Heart left ventricle (tissue), 16 donors: ENCODE measurements around the gene FZD2. TPM values are rescaled to one million over a fixed set of nuclear protein-coding genes. Genes with fewer than 3 reads are reported as not detected.

Experiments
- ATAC-seq, 4 donors: fragments of 200-7000 bp; cut with Tn5 transposase; one replicate each; pipeline ENCODE4 v1.9.1; 2020 to 2022; ENCODE audit warnings: moderate library complexity in 4 of 4, mild to moderate bottlenecking in 3 of 4, moderate number of reproducible peaks in 1 of 4
- DNase-seq, 5 donors: peaks; one replicate each; pipeline ENCODE4 v3.0.0-alpha.2; 2020
- H3K27ac ChIP-seq, 12 donors: fragments of 200-600 bp; sonication (generic) in 4 of 12; one replicate each; pipeline versions ENCODE4 v1.5.0 to v1.8.0; 2016 to 2022; ENCODE audit warnings: mild to moderate bottlenecking in 2 of 12
- H3K27me3 ChIP-seq, 9 donors: fragments of 200-600 bp; sonication (generic) in 2 of 9; one replicate each; pipeline versions ENCODE4 v1.5.1 to v1.8.0; 2016 to 2022; ENCODE audit warnings: mild to moderate bottlenecking in 3 of 9
- H3K36me3 ChIP-seq, 9 donors: fragments of 200-600 bp; sonication (generic) in 2 of 9; one replicate each; pipeline versions ENCODE4 v1.5.0 to v1.8.0; 2018 to 2022; ENCODE audit warnings: mild to moderate bottlenecking in 2 of 9
- H3K4me1 ChIP-seq, 12 donors: fragments of 200-600 bp; sonication (generic) in 4 of 12; one replicate each; pipeline versions ENCODE4 v1.5.0 to v1.8.0; 2016 to 2022; ENCODE audit warnings: mild to moderate bottlenecking in 3 of 12
- H3K4me3 ChIP-seq, 12 donors: fragments of 200-600 bp; sonication (generic) in 4 of 12; one replicate each; pipeline versions ENCODE4 v1.5.0 to v1.8.0; 2017 to 2022; ENCODE audit warnings: mild to moderate bottlenecking in 9 of 12, moderate library complexity in 4 of 12
- H3K9me3 ChIP-seq, 12 donors: fragments of 200-600 bp; sonication (generic) in 4 of 12; one replicate each; pipeline versions ENCODE4 v1.5.0 to v1.8.0; 2016 to 2022; ENCODE audit warnings: mild to moderate bottlenecking in 1 of 12
- POLR2A ChIP-seq, 2 donors: fragments of 450-650 bp; IDR thresholded peaks; one replicate each; pipeline ENCODE4 v1.6.1; 2017; ENCODE audit warnings: antibody characterized with exemption in 2 of 2, mild to moderate bottlenecking in 2 of 2, moderate library complexity in 2 of 2
- WGBS, 4 donors: extraction: QIAGEN DNeasy Blood & Tissue Kit in 2 of 4; methylation state at CpG; one replicate each; pipeline versions ENCODE4 v1.1.5 to v1.1.7; 2013 to 2018; 5-methylcytosine and 5-hydroxymethylcytosine counted together
- intact Hi-C, 10 donors: fragments of 100-400 bp; cut with DNase I; formaldehyde crosslinking; loops; one replicate each; pipeline versions ENCODE4 v1.11.1 to v1.14.2; 2022
- polyA plus RNA-seq, 2 donors: library from polyadenylated mRNA; stranded (reverse); fragments of 200-250 nt; gene quantifications; one replicate each; pipeline ENCODE4 v1.2.3, GENCODE V29; 2013
- total RNA-seq, 9 donors: library from RNA; depleted of rRNA in 2 of 9; stranded (reverse); fragments of >200 nt in 2 of 9; fragmentation: NEBNext Ultra II Directional in 3 of 9; extraction: Animal tissue kit (Norgen Biotek cat#: 25700) in 3 of 9; gene quantifications; one replicate each; pipeline versions ENCODE4 v1.1.0 to v1.2.4, GENCODE V29; 2016 to 2023
- TF ChIP-seq, protein P1 (sequence below), 12 donors: fragments of 200-600 bp; sonication (generic) in 4 of 12; IDR thresholded peaks; one replicate each; pipeline versions ENCODE4 v1.5.0 to v1.8.0; 2018 to 2022; ENCODE audit warnings: antibody characterized with exemption in 12 of 12, mild to moderate bottlenecking in 5 of 12
- donor health status: ischemic (EF 13 %, LVEDD 7.1; RV severe dilation, severe dysfunction).
- donor health status: healthy with polysubstance abuse.
- donor health status: DM: no; HTN: yes; CAD: no.
- donor health status: DM: no; HTN: no; CAD: no.
- donor health status: ischemic (EF 25% LVEDD 6.9; RV normal size, moderate dysfunction).
- donor health status: ischemic (EF 25% LVEDD 5.7; RV mildly dilated, moderate dysfunction).
- donor health status: healthy.
- donor health status: DM: yes; HTN: yes; CAD: no.
- donor health status: ischemic (EF 35%, LVEDD 5.7; RV mildly dilated, moderate dysfunction).
- donor health status: nonischemic (EF 11% LVEDD 7.7; RV severe dilation, severe dysfunction).
- donor health status: DM: yes; HTN: yes; CAD: no.
- donor health status: PGD.
- donor health status: ischemic (EF 29% LVEDD 5.4; RV normal size, mild dysfunction).
- donor health status: nonischemic (EF 23%, LVEDD 6.1; RV moderate dilation, normal function).

FZD2 gene
- total and polyA plus RNA-seq, 11 donors, result 1.6 to 8.1 (median 3.9) TPM

DNA sequence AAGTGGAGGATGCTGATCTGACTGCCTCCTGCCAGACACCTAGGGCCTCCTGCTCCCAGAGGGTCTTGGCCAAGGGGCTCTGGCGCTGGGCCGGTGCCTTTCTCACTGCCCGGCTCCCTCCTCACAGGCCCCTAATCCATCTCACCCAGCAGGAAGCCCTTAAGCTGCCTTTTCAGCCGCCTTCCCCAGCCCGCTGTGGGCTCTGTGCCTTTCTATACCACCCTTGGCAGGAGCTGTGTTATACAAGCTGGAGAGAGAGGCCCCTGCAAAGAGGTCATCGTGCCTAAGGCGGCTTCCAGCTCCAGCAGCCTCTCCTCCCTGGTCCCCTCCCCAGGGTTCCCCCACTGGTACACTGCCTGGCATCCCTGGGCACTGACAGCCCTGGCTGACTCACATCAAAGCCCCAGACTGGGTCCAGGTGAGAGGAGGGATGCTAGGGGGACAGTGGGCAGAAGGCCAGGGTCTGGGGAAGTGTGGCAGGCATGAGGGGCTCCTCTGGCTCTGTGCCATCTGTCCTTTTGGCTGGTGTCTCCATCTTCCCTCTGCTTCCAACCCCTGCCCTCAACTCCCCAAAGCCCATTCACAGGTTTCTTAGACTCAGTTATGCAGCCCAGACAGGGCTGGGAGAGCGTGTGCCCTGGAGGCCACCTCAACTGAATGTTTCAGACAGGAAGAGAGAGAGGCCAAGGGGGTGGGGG lies 15.3 kb upstream of the FZD2 start:
- Histone ChIP-seq H3K4me1 (peaks cover 0 to 21% (median 0%) of the 10 kb centered on the region in 12 donors), H3K27ac (no peak overlapping the region), H3K4me3 (no peak overlapping the region), H3K27me3 (peaks cover 0 to 17% (median 3%) of the 10 kb centered on the region in 9 donors), H3K9me3 (no peaks in the 10 kb centered on the region), H3K36me3 (no peaks in the 10 kb centered on the region)
- intact Hi-C loops, result no loop called here
- no peak for ATAC-seq
- no peak for TF ChIP-seq POLR2A (IDR thresholded peaks at IDR 0.05)
- TF ChIP-seq, protein P1, sequence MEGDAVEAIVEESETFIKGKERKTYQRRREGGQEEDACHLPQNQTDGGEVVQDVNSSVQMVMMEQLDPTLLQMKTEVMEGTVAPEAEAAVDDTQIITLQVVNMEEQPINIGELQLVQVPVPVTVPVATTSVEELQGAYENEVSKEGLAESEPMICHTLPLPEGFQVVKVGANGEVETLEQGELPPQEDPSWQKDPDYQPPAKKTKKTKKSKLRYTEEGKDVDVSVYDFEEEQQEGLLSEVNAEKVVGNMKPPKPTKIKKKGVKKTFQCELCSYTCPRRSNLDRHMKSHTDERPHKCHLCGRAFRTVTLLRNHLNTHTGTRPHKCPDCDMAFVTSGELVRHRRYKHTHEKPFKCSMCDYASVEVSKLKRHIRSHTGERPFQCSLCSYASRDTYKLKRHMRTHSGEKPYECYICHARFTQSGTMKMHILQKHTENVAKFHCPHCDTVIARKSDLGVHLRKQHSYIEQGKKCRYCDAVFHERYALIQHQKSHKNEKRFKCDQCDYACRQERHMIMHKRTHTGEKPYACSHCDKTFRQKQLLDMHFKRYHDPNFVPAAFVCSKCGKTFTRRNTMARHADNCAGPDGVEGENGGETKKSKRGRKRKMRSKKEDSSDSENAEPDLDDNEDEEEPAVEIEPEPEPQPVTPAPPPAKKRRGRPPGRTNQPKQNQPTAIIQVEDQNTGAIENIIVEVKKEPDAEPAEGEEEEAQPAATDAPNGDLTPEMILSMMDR (IDR thresholded peaks at IDR 0.05), result no peak
- WGBS, 4 donors, result 50 to 62% (median 57%) methylated on average over 8 of the region's 8 CpGs
- DNase-seq, result no peak

DNA sequence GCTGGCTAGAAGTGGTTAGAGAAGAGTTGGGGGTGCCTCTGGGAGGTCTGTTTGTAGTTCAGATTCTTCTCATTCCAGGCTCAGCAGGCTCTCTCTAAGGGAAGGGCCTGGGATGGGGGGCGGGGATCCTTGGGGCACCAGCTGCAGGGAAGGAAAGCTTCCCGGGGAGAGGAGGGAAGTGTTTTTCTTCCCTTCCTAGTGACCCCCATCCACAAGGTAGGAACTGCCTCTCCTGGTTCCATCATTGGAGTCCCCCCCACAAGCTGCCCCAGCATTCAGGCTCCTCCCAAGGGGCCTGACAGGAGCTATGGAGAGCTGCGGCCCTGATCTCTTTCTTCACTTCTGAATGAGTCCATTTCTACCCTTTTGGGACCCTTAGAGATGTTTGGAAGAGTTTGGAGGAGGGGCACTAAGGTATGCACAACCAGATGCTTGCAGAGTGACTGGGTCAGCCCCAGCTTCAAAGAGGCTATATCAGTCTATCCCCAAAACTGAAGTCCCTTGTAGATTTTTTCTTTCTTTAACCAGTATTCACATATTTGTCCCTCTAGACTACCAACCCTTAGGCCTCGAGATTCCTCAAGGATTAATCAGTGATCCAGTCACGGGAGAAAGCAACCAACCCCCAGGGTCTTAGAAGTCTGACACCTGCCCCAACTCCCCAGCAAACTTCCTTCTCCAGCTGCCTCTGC lies 13.9 kb upstream of the FZD2 start:
- Histone ChIP-seq H3K27ac (no peak overlapping the region), H3K36me3 (no peaks in the 10 kb centered on the region), H3K27me3 (peaks cover 0 to 17% (median 3%) of the 10 kb centered on the region in 9 donors), H3K9me3 (no peaks in the 10 kb centered on the region), H3K4me3 (no peak overlapping the region), H3K4me1 (peaks cover 0 to 29% (median 0%) of the 10 kb centered on the region in 12 donors)
- intact Hi-C loops, result no loop called here
- WGBS, 4 donors, result 51 to 70% (median 62%) methylated on average over 5 of the region's 5 CpGs
- TF ChIP-seq, protein P1 (IDR thresholded peaks at IDR 0.05), result no peak
- TF ChIP-seq POLR2A (IDR thresholded peaks at IDR 0.05), result no peak
- DNase-seq (no peak), ATAC-seq (no peak)

DNA sequence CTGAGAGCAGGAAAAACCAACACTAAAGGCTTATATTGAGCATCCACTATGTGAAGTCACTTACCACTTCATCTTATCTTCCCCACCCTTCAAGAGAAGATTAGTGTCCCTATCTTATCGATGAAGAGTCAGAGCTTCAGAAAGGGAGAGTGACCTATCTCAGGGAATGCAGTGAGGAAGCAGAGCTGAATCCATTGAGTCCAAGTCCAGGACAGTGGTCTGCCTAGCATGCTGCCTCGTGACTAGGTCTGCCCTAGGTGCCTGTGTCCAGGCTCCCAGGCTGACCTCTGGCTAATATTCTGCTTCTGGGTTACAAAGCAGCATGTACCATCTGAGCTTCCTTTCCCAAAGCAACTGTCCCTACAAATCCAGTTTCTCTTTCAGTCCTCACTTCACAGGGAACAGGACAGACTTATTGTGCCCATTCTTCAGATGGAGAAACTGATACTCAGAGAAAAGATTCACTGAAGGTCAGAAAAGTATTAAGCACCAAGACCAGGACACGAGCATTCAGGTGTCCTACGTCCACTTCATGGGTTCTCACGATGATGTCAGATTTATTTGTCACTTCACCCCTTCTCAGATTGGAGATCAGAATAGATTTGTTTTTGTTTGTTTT lies 13.3 kb upstream of the FZD2 start:
- H3K9me3 ChIP-seq, result no peaks in the 10 kb centered on the region
- H3K36me3 ChIP-seq, result no peaks in the 10 kb centered on the region
- TF ChIP-seq, protein P1 (IDR thresholded peaks at IDR 0.05), result no peak
- no peak for TF ChIP-seq POLR2A (IDR thresholded peaks at IDR 0.05)
- H3K27ac ChIP-seq, result no peak overlapping the region
- peaks cover 0 to 17% (median 3%) of the 10 kb centered on the region in 9 donors for H3K27me3 ChIP-seq
- DNase-seq, result no peak
- intact Hi-C loops, result no loop called here
- no peak overlapping the region for H3K4me3 ChIP-seq
- peaks cover 0 to 35% (median 0%) of the 10 kb centered on the region in 12 donors for H3K4me1 ChIP-seq
- ATAC-seq, result no peak
- WGBS, 4 donors, result 66 to 69% (median 68%) methylated on average over 4 to 5 of the region's 5 CpGs
